ENCODE measurements around the gene RAD54L. TPM values are rescaled to one million over a fixed set of nuclear protein-coding genes. Genes with fewer than 3 reads are reported as not detected.
"Not testable (repeated sequence)": the region's sequence is repeated elsewhere in the genome, so short reads cannot be mapped to it uniquely, and the experiment has no call there.

Gene RAD54L
- total and polyA plus RNA-seq, 4 experiments from 2014 or later = 0.46 to 1.1 (median 1.0) TPM; not detected in 1

- H3K36me3 Mint-ChIP-seq = peaks cover 9 to 11% of the 10 kb centered on the region in 2 donors
- intact Hi-C loops (cut with micrococcal nuclease); POLR2A ChIA-PET (ENCODE audit: partially characterized antibody); H3K4me1 ChIP-seq (ENCODE audit: insufficient read depth, low read length); H3K27ac ChIP-seq (ENCODE audit: low read depth, low read length); H3K4me3 ChIP-seq (ENCODE audit: low read length in 2 of 2); H3K4me1 Mint-ChIP-seq; DNase-seq; H3K9me3 Mint-ChIP-seq; H3K9me3 ChIP-seq (ENCODE audit: control insufficient read depth in 1 of 2, low read length in 2 of 2); H3K27me3 ChIP-seq (ENCODE audit: insufficient read depth, low read length); H3K27me3 Mint-ChIP-seq; H3K4me3 Mint-ChIP-seq; H3K36me3 ChIP-seq (ENCODE audit: insufficient read depth, low read length): not testable (repeated sequence)
- CTCF ChIA-PET (ENCODE audit: partially characterized antibody) = interaction anchor here (1.0 kb wide), 1 partner anchor 28 kb away, joined by 5 read pairs; no protein-coding TSS in a partner anchor
- H3K27ac Mint-ChIP-seq = peak overlapping the region in 1 of 7 donors; percentile 77
Measured at GRCh38 chr1:46319960-46320914, 72.7 kb downstream of the RAD54L start.

- H3K4me3 Mint-ChIP-seq; H3K4me1 Mint-ChIP-seq; H3K27me3 ChIP-seq (ENCODE audit: insufficient read depth, low read length); H3K36me3 Mint-ChIP-seq; H3K27ac ChIP-seq (ENCODE audit: low read depth, low read length); POLR2A ChIA-PET (ENCODE audit: partially characterized antibody); H3K9me3 ChIP-seq (ENCODE audit: control insufficient read depth in 1 of 2, low read length in 2 of 2); H3K4me3 ChIP-seq (ENCODE audit: low read length in 2 of 2); intact Hi-C loops (cut with micrococcal nuclease); H3K9me3 Mint-ChIP-seq; CTCF ChIA-PET (ENCODE audit: partially characterized antibody); H3K4me1 ChIP-seq (ENCODE audit: insufficient read depth, low read length); H3K36me3 ChIP-seq (ENCODE audit: insufficient read depth, low read length); DNase-seq; H3K27me3 Mint-ChIP-seq: not testable (repeated sequence)
- H3K27ac Mint-ChIP-seq = peak overlapping the region in 2 of 7 donors; percentile 59 to 72
Measured at GRCh38 chr1:46322191-46322590, 74.6 kb downstream of the RAD54L start.

DNA sequence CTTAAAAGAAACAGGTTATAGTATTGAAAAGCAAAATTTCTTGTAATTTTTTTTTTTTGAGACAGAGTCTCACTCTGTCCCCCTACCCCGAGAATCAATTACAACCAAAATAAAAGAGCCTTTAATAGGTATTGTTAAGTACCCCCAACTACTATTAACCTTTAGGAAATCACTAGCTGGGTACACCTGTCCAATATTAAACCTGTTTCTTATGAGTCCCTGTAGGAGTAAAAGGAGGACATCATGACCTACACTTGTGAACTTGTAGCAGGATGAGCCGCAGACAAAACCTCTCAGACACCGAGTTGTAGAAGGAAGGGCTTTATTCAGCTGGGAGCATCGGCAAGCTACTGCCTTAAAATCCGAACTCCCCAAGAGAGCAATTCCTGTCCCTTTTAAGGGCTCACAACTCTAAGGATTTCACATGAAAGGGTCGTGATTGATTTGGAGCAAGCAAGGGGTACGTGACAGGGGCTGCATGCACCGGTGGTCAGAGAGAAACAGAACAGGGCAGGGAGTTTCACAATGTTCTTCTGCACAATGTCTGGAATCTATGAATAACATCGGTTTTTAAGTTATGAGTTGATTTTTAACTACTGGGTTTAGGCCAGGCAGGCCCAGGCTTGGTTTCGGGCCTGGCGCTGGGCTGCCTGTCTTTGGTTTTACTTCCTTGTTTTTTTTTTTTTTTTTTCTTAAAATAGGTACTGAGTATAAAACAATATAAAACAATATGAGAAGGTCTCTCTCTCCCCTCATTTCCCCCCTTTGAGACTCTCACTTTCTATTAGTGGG lies 77.9 kb downstream of the RAD54L start:
- H3K27me3 ChIP-seq (ENCODE audit: insufficient read depth, low read length); H3K4me1 ChIP-seq (ENCODE audit: insufficient read depth, low read length); H3K4me1 Mint-ChIP-seq; H3K4me3 ChIP-seq (ENCODE audit: low read length in 2 of 2); H3K27ac ChIP-seq (ENCODE audit: low read depth, low read length); H3K27me3 Mint-ChIP-seq; POLR2A ChIA-PET (ENCODE audit: partially characterized antibody); H3K27ac Mint-ChIP-seq; H3K9me3 ChIP-seq (ENCODE audit: control insufficient read depth in 1 of 2, low read length in 2 of 2); DNase-seq; H3K9me3 Mint-ChIP-seq; H3K36me3 Mint-ChIP-seq; CTCF ChIA-PET (ENCODE audit: partially characterized antibody); H3K36me3 ChIP-seq (ENCODE audit: insufficient read depth, low read length); H3K4me3 Mint-ChIP-seq; intact Hi-C loops (cut with micrococcal nuclease): not testable (repeated sequence)

Other genes with a start within 250 kb of the RAD54L start
- under 1 TPM; 0.23 to 0.25 TPM for gene PIK3R3, start 115.1 kb upstream of the RAD54L start, total RNA-seq
- under 1 TPM in 1 of 2 donors, not detected in 1; 0.32 TPM for gene PIK3R3, start 115.1 kb upstream of the RAD54L start, polyA plus RNA-seq
- not detected for gene TSPAN1, start 72.7 kb upstream of the RAD54L start, total RNA-seq
- gene TSPAN1, start 72.7 kb upstream of the RAD54L start, polyA plus RNA-seq = not detected
- not detected for gene P3R3URF, start 71.3 kb upstream of the RAD54L start, total RNA-seq
- not detected for gene P3R3URF, start 71.3 kb upstream of the RAD54L start, polyA plus RNA-seq
- gene POMGNT1, start 49.3 kb upstream of the RAD54L start, total RNA-seq = 10 to 100 TPM; 36.0 to 41.4 TPM
- gene POMGNT1, start 49.3 kb upstream of the RAD54L start, polyA plus RNA-seq = 10 to 100 TPM; 31.7 to 37.1 TPM
- under 1 TPM; 0.86 to 0.93 TPM for gene LURAP1, start 44.4 kb upstream of the RAD54L start, total RNA-seq
- under 1 TPM in 1 of 2 donors, not detected in 1; 0.20 TPM for gene LURAP1, start 44.4 kb upstream of the RAD54L start, polyA plus RNA-seq
- gene LRRC41, start 55.9 kb downstream of the RAD54L start, total RNA-seq = 10 to 100 TPM; 31.8 to 32.0 TPM
- gene LRRC41, start 55.9 kb downstream of the RAD54L start, polyA plus RNA-seq = 10 to 100 TPM; 47.8 to 66.1 TPM
- 100 to 1,000 TPM; 123 to 128 TPM for gene UQCRH, start 55.9 kb downstream of the RAD54L start, total RNA-seq
- 100 to 1,000 TPM; 251 to 272 TPM for gene UQCRH, start 55.9 kb downstream of the RAD54L start, polyA plus RNA-seq
- gene NSUN4, start 93.0 kb downstream of the RAD54L start, total RNA-seq = 10 to 100 TPM; 26.4 to 26.9 TPM
- 10 to 100 TPM in 1 of 2 donors, 1 to 10 TPM in 1; 7.7 to 18.7 TPM for gene NSUN4, start 93.0 kb downstream of the RAD54L start, polyA plus RNA-seq
- 10 to 100 TPM in 1 of 2 experiments, 1 to 10 TPM in 1; 7.7 to 10.7 TPM for gene FAAH, start 146.6 kb downstream of the RAD54L start, total RNA-seq
- 1 to 10 TPM; 2.0 to 4.2 TPM for gene FAAH, start 146.6 kb downstream of the RAD54L start, polyA plus RNA-seq
- not detected for gene DMBX1, start 242.1 kb downstream of the RAD54L start, total RNA-seq
- not detected for gene DMBX1, start 242.1 kb downstream of the RAD54L start, polyA plus RNA-seq